H1 (cell line): ENCODE measurements around the gene SORCS3. TPM values are rescaled to one million over a fixed set of nuclear protein-coding genes. Genes with fewer than 3 reads are reported as not detected.

Experiments used
- GTF2F1 ChIP-seq: IDR thresholded peaks from 2 replicates; pipeline ENCODE4 v1.6.1; 2012; ENCODE audit warnings: low read depth, low read length, improper control_type of control experiment, borderline replicate concordance
- polyA plus RNA-seq, 7 experiments: library from polyadenylated mRNA; depleted of rRNA in 3 of 7; stranded (reverse) in 5 of 7; unstranded in 2 of 7; fragments of >200 nt in 5 of 7; fragments of 200-250 nt in 2 of 7; gene quantifications; 1 replicate in 5 of 7; 2 replicates in 1 of 7; 4 replicates in 1 of 7; pipeline versions ENCODE4 v1.2.1 to v1.2.3, GENCODE V29; 2011 to 2013; ENCODE audit warnings: missing spikeins in 2 of 7, mixed read lengths in 2 of 7
- total RNA-seq: library from RNA; stranded (reverse); fragmentation: NEBNext Ultra II Directional; extraction: Animal tissue kit (Norgen Biotek cat#: 25700); gene quantifications from 2 replicates; pipeline ENCODE4 v1.2.1, GENCODE V29; 2021

The SORCS3 gene
- total and polyA plus RNA-seq, 2 of the 8 experiments (the other 6 are each of a cell fraction or from before 2014, with no cell fraction given), result 0.26 to 0.88 TPM

DNA sequence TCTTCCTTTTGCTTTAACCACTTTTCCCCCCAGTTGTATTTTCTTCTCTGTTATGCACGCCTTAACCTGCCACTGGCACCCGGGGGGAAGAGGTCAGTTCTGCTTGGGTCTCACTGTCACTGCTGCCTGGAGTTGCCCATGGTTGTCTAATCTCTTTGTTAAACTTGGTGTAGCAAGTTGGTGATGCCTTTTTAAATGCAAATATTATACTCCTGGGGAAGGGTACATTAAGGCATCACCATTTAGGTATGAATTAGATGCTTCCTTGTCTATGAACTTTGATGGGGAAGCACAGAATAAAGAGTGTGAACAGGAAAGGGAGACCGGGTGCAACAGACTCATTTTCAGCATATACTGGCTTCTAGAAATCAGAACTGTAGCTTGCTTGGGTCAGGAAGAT is 9.1 kb upstream of the SORCS3 start (continued):
- no peak for TF ChIP-seq GTF2F1
